ENCODE data around the gene XRRA1.
A peak's percentile ranks its signal among the peaks of the same experiment; 100 is the strongest.
"Not testable (repeated sequence)": the region's sequence is repeated elsewhere in the genome, so short reads cannot be mapped to it uniquely, and the experiment has no call there.

XRRA1 gene

DNA sequence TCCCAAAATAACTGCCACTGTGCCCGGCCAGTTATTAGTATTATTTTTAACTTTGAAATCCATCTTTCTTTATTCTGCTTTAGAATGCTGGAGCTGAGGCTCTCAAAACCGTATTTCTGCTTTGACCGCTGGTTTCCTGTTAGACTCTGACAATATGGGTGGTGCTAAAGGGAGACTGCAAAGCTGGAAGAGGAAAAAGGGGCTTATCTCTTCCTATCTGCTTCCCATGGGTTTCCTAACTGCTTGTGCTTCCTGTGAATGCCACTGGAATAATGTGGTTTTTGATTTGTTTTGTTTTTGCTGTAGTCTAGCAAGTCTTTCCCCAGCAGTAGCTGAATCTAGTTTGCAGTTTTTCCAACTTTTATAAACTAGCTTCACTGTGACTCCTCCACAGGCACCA, 43.6 kb downstream of the XRRA1 start:
- no peak for DNase-seq

DNA sequence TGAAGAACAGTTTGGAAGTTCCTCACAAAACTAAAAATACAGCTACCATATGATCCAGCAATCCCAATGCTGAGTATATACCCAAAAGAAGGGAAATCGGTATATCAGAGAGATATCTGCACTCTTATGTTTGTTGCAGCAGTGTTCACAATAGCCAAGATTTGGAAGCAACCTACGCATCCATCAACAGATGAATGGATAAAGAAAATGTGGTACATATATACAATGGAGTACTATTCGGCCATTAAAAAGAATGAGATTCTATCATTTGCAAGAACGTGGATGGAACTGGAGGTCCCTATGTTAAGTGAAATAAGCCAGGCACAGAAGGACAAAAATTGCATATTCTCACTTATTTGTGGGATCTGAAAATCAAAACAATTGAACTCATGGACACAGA, 46.5 kb downstream of the XRRA1 start:
- DNase-seq, result no peak

DNA sequence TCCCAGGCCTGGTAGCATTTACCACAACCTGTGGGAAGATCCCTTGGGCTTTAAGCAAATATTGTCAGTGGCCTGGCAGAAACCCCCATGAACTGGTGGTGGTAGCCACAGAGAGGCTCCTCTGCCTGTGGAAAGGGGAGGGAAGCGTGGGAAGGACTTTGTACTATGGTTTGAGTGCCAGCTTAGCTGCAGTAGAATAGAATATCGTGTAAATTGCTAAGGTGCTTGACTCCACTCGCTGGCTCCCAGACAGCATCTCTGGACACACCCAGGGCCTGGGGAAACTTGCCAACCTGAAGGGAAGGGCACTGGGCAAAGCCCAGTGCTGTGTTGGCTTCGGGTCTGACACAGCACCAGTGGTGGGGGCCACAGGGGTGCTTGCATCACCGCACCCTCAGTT, 52.6 kb downstream of the XRRA1 start:
- DNase-seq, result no peak

- no peak for DNase-seq
These were observed 53.4 kb downstream of the XRRA1 start for GRCh38 chr11:74895340-74896116.

DNA sequence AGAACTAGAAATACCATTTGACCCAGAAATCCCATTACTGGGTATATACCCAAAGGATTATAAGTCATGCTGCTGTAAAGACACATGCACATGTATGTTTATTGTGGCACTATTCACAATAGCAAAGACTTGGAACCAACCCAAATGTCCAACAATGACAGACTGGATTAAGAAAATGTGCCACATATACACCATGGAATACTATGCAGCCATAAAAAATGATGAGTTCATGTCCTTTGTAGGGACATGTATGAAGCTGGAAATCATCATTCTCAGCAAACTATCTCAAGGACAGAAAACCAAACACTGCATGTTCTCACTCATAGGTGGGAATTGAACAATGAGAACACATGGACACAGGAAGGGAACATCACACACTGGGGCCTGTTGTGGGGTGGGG, 55.9 kb downstream of the XRRA1 start:
- DNase-seq, result not testable (repeated sequence)

GRCh38 chr11:74877132-74877531, 71.8 kb downstream of the XRRA1 start:
- no peak for DNase-seq

GRCh38 chr11:74871037-74871436, 77.9 kb downstream of the XRRA1 start:
- DNase-seq, result no peak

DNA sequence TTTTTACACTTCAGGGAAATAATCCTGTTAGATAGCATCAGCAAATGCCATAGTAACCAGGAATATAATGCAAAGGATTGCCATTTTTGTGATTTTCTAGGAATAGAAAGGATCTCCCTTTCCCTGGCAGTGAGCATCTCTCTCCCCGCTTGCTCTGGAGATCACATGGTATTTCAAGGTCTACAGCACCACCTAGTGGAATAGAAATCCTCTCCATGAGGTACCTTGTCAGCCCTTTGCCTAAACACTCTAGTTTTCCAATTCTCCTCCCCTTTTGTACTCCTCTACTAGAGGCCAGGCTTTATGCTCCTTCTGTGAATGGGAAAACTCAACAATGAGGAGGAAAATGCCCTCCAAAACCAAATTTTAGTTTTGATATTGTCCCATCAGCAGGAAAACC, 78.4 kb downstream of the XRRA1 start:
- no peak for DNase-seq

- no peak for DNase-seq
These were observed 82.3 kb downstream of the XRRA1 start for GRCh38 chr11:74866557-74866956.

- no peak for DNase-seq
These were observed 85.5 kb downstream of the XRRA1 start for GRCh38 chr11:74863410-74863809.

- DNase-seq, result no peak
These were observed 88.1 kb downstream of the XRRA1 start for GRCh38 chr11:74860743-74861142.

- no peak for DNase-seq
These were observed 95.7 kb downstream of the XRRA1 start for GRCh38 chr11:74853223-74853622.

DNA sequence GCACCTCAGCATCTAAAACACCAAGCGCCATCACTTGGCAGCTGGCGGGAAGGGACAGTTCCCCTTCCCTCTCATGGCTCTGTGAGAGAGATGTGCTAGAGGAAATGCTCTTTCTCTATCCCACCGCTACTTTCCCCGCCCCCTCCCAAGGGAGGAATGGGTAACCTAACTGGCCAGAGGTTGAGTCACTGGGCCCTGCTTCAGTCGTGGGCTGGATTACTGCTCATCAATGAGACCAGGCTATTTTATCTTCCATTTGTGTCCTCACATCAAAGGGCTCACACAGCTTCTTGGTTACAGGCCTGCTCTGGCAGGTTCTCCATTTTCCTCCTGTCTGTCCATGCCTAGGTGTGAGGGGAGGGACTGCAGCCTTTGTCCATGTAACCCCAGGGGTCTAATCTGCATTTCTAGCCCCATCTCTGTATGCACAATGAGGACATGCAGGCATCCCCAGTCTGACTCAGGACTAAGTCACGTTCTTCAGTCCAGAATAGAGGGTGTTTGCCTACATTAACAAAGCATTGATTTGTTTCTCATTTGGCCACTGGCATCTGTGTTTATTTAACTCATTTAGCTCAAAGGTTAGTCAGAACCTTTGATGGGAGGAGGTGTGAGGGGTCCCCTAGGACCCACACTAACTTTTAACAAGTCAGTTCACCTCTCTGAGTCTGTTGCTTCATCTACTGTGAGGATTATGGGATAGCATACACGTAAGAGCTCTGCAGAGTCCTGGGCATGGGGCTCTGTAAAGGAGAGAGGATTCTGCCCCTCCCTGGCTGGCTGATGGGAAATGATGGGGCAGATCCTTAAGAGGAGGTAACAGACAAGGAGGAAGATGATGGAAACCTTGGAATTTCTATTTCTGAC, 99.1 kb downstream of the XRRA1 start:
- DNase-seq, result no peak

DNA sequence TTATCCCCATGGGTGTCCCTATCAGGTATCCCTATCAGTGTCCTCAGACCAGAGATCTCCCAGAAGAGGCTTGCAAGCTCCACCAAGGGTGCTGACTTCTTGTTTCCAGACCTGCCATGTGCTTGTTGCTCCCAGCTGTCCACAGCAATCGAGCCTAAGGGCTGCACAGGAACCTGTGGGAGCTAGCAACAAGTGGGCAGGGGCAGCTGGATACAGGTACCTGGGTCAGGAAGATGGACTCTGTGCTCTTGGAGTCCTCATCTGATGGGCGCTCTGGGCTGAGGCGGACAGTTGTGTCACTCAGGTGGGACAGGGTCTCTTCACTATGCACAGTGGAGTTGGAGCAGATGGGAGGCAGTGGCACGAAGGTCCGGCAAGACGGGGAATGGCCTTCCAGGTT, 101.0 kb downstream of the XRRA1 start:
- DNase-seq, result no peak

DNA sequence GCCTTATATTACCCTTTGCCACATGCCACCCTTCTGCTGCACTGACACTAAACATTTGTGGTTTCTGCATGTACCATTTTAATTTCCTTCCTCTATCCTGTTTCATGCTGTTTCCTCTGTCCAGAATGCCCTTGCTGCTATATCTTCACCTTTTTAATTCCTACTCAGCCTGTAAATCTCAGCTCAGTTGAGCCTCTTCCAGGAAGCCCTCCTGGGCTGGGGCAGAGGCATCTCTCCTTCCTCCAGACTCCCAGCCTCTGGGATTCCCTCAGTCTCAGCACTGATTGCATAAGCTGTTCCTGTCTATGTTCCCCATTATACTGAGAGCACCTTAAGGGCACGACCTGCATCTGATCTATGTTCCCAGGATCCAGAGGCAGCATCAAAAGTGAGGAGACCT, 101.5 kb downstream of the XRRA1 start:
- DNase-seq, result no peak

DNA sequence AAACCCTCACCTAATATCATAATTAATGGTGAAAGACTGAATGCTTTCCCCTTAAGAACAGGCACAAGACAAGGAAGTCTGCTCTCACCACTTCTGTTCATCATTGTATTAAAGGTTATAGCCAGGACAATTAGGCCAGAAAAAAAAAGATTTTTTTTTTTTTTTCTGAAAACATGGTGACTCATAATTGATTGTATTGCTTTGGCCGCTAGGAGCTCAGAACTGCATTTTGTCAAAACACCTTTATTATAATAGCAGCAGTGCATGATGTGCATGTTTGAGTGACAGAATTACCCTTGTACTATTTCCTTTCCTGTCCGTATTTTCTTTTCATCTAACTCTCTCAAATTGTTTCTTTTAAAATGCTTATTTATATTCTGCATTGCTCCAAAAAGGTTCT, 102.1 kb downstream of the XRRA1 start:
- DNase-seq, result no peak

- no peak for DNase-seq
These were observed 102.8 kb downstream of the XRRA1 start for GRCh38 chr11:74845978-74846517.

DNA sequence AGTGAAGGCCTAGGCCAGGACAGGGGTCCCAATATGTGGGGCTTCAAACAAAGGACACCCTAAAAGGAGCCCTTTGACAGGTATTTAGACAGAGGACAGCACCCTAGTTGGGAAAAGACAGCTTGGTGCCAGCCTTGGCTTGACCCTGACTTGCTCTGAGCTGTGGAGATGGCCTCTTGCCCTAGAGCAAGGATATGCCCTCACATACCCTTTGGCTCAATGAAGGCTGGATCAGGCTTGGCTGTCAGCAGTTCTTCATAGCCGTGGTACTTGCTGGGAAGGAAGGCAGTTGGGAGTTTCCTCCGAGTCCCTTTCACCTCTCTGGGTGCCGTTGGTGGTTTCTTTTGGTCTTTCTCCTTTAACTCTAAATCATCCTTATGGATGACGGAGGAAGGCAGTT, 104.0 kb downstream of the XRRA1 start:
- no peak for DNase-seq

GRCh38 chr11:74844072-74844471, 104.8 kb downstream of the XRRA1 start:
- DNase-seq, result no peak

DNA sequence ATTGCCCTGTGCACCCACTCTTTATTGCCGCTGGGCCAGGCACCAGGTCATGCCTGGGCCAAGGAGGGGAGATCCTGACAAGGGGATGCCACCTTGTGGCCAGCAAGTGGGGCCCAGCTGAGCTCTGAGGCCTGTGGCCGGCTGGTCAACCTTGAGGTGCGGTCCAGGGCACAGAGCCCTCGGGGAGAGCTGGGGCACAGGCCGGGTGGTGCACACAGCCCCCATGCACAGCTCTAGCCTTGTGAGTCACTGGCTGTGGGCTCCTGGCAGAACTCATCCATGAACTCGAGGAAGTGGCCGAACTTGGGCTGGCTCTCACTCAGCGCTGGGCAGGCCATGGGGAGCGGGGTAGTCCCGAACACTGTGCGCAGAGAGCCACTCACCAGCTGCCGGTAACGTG, 105.9 kb downstream of the XRRA1 start:
- peak in 5 of 56 donors; percentile 1 to 12 (median 6) for DNase-seq

GRCh38 chr11:74840486-74840885, 108.4 kb downstream of the XRRA1 start:
- DNase-seq, result no peak

DNA sequence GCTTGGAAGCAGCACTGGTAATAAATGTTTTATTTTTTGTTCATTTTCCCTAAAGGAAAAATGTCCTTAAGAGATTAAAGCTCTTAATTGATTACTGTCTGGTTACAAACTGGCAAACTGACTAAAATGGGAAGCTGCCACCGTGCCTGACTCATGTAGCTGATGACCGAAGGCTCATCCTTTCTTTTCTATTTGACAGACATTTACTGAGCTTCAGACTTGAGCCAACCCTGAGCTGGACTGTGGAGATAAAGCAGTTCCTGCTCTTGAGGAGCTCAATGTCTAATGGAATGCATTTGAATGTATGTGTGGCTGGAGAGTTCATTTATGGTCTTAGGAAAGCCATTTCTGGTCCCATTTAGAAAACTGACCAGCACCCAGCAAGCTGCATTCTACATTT, 108.9 kb downstream of the XRRA1 start:
- no peak for DNase-seq

- DNase-seq, result no peak
These were observed 109.4 kb downstream of the XRRA1 start for GRCh38 chr11:74839446-74839845.

Data from nucleus accumbens (tissue), 56 donors.